Right cardiac atrium (tissue), 5 donors: ENCODE results near the gene RASSF4. TPM values are rescaled to one million over a fixed set of nuclear protein-coding genes. Genes with fewer than 3 reads are reported as not detected.

Experiments used
- ATAC-seq, 2 donors: fragments of 200-7000 bp; cut with Tn5 transposase; one replicate each; pipeline versions ENCODE4 v1.8.0 to v1.9.1; 2020; ENCODE audit warnings: moderate library complexity in 2 of 2, mild to moderate bottlenecking in 1 of 2
- DNase-seq, 3 donors: peaks; one replicate each; pipeline ENCODE4 v3.0.0-alpha.2; 2020
- H3K27ac ChIP-seq: one replicate; pipeline ENCODE4 v1.5.1; 2013; ENCODE audit warnings: mild to moderate bottlenecking, low read length, control low read depth, moderate library complexity
- H3K27me3 ChIP-seq: one replicate; pipeline ENCODE4 v1.6.1; 2013; ENCODE audit not compliant: control insufficient read depth, insufficient read depth
- H3K4me1 ChIP-seq: one replicate; pipeline ENCODE4 v1.6.1; 2013; ENCODE audit warnings: low read length; ENCODE audit not compliant: control insufficient read depth, insufficient read depth
- H3K4me3 ChIP-seq: one replicate; pipeline ENCODE4 v1.5.1; 2013; ENCODE audit warnings: low read length, control low read depth
- H3K9me3 ChIP-seq: one replicate; pipeline ENCODE4 v1.6.1; 2013; ENCODE audit warnings: low read length; ENCODE audit not compliant: control insufficient read depth
- WGBS: extraction: QIAGEN DNeasy Blood & Tissue Kit; methylation state at CpG from one replicate; pipeline ENCODE4 v1.1.7; 2013; 5-methylcytosine and 5-hydroxymethylcytosine counted together
- intact Hi-C, 4 donors: fragments of 100-400 bp; cut with DNase I; formaldehyde crosslinking; loops; one replicate each; pipeline versions ENCODE4 v1.11.0 to v1.14.0; 2022 to 2023
- polyA plus RNA-seq: library from polyadenylated mRNA; stranded (reverse); fragments of 200-250 nt; gene quantifications from one replicate; pipeline ENCODE4 v1.2.3, GENCODE V29; 2013
- total RNA-seq, 4 donors: library from RNA; stranded (reverse); fragmentation: NEBNext Ultra II Directional; extraction: Animal tissue kit (Norgen Biotek cat#: 25700); gene quantifications; one replicate each; pipeline ENCODE4 v1.2.1, GENCODE V29; 2021
- donor health status: healthy with polysubstance abuse.
- donor health status: DM: no; HTN: yes; CAD: no.
- donor health status: DM: no; HTN: no; CAD: no.
- donor health status: DM: no; HTN: yes; CAD: no; lungs with severe emphysema.
- donor health status: DM: yes; HTN: yes; CAD: no.

Gene RASSF4
- total and polyA plus RNA-seq, 5 donors, result 45.4 to 92.1 (median 71.3) TPM

GRCh38 chr10:44921061-44921460 is 38.5 kb upstream of the RASSF4 start:
- no peaks in the 10 kb centered on the region for H3K27me3 ChIP-seq
- intact Hi-C loops, result no loop called here
- no peak overlapping the region for H3K27ac ChIP-seq
- H3K9me3 ChIP-seq, result no peaks in the 10 kb centered on the region
- H3K4me3 ChIP-seq, result no peak overlapping the region
- 94% methylated on average over 5 of the region's 5 CpGs for WGBS
- ATAC-seq (no peak), DNase-seq (no peak)
- H3K4me1 ChIP-seq, result no peaks in the 10 kb centered on the region

- WGBS, result 96% methylated on average over 3 of the region's 3 CpGs
- Histone ChIP-seq H3K9me3 (no peaks in the 10 kb centered on the region), H3K27ac (no peak overlapping the region), H3K4me1 (no peaks in the 10 kb centered on the region), H3K27me3 (no peaks in the 10 kb centered on the region), H3K4me3 (no peak overlapping the region)
- intact Hi-C loops, result no loop called here
- ATAC-seq (no peak), DNase-seq (no peak)
Measured at GRCh38 chr10:44921506-44921905, 38.1 kb upstream of the RASSF4 start.

- intact Hi-C loops, result no loop called here
- no peak for ATAC-seq
- 95% methylated on average over 5 of the region's 5 CpGs for WGBS
Measured at GRCh38 chr10:44922021-44922420, 37.6 kb upstream of the RASSF4 start.

DNA sequence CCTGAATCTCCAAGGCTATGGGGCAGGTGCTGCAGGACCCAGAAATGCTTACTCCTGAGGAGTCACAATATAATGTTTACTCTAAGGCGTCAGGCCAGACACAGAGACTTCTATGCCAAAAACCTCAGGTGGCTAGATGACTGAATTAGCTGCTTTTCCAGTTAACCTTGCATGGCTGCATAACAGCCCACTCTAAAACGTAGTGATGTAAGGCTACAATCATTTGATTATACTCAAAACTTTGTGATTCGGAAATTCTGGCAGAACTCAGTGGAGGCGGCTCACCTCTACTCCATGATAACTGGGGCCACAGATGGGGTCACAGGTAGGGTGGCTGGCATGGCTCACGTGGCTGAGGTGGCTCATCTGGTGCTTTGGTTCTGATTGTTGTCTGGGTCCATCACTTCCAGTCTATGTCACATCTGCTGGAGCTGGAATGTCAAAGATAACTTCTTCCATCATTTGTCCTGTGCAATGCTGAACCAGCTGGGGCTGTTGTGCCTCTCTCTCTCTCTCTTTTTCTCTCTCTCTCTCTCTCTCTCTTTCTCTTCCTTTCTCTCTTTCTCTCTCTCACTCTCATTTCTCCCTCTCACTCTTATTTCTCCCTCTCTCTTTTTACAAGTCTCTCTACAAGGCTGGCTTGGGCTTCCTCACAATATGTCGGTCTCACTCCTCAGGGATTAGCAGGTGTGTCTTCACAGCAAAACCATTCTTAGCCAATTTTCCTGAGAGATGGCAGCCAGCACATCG is 36.6 kb upstream of the RASSF4 start:
- DNase-seq (no peak), ATAC-seq (no peak)
- Histone ChIP-seq H3K4me3 (no peak overlapping the region), H3K27me3 (no peaks in the 10 kb centered on the region), H3K4me1 (no peaks in the 10 kb centered on the region), H3K9me3 (no peaks in the 10 kb centered on the region), H3K27ac (no peak overlapping the region)
- 88% methylated on average over 7 of the region's 7 CpGs for WGBS
- intact Hi-C loops, result no loop called here

More at GRCh38 chr10:44922021-44922420, 37.6 kb upstream of the RASSF4 start:
- H3K27me3 ChIP-seq, result no peaks in the 10 kb centered on the region
- H3K4me1 ChIP-seq, result no peaks in the 10 kb centered on the region
- H3K4me3 ChIP-seq, result no peak overlapping the region
- H3K27ac ChIP-seq, result no peak overlapping the region
- DNase-seq, result no peak
- H3K9me3 ChIP-seq, result no peaks in the 10 kb centered on the region

DNA sequence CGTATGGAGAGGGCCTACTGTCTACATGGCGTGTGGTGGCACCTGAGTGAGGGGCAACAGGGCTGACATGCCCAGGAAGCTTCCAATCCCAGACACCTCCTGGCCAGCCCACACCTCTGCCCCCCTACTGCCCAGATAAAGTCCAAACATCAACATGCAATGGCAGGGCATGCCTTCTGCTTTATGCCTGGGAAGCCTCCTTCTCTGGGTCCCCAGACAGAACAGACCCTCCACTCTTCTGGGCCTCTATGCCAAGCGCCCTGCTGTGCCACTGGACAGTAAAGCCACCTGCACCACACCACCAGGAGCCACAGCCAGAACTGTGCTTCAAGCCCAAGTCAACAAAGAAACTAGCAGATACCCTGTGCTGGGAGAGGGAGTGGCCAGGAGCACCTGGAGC is 36.0 kb upstream of the RASSF4 start:
- intact Hi-C loops, result no loop called here
- Histone ChIP-seq H3K4me3 (no peak overlapping the region), H3K27ac (no peak overlapping the region), H3K4me1 (no peaks in the 10 kb centered on the region), H3K27me3 (no peaks in the 10 kb centered on the region), H3K9me3 (no peaks in the 10 kb centered on the region)
- ATAC-seq (no peak), DNase-seq (no peak)
- 91% methylated on average over 3 of the region's 3 CpGs for WGBS

- no peaks in the 10 kb centered on the region for H3K9me3 ChIP-seq
- no peak for ATAC-seq
- H3K27ac ChIP-seq, result no peak overlapping the region
- no peak for DNase-seq
- intact Hi-C loops, result no loop called here
- WGBS, result 88% methylated on average over 21 of the region's 21 CpGs
- H3K4me3 ChIP-seq, result no peak overlapping the region
- no peaks in the 10 kb centered on the region for H3K27me3 ChIP-seq
- H3K4me1 ChIP-seq, result no peaks in the 10 kb centered on the region
Measured at GRCh38 chr10:44924261-44925040, 35.2 kb upstream of the RASSF4 start.

DNA sequence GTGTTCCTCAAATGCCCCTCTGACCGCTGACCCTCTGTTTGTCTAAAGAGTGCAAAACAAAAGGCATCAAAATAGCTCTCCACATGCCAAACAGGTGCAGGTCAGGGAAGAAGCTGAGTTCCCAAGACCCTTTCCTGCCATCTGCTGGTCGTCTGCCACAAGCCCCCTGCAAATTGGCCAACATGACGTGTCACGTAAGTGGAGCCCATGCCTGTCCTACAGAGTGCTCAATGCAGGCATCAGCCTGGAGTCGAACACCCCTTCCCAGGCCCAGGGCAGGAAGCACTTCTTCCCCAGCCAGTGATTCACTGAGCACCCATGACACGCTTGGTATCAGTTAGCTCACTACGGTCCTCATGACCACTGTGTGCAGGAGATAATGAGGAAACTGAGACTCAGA is 34.4 kb upstream of the RASSF4 start:
- Histone ChIP-seq H3K27me3 (no peaks in the 10 kb centered on the region), H3K4me3 (no peak overlapping the region), H3K9me3 (no peaks in the 10 kb centered on the region), H3K27ac (no peak overlapping the region), H3K4me1 (no peaks in the 10 kb centered on the region)
- DNase-seq (no peak), ATAC-seq (no peak)
- intact Hi-C loops, result no loop called here
- 49% methylated on average over 7 of the region's 7 CpGs for WGBS

GRCh38 chr10:44925811-44926750 is 33.5 kb upstream of the RASSF4 start:
- Histone ChIP-seq H3K27ac (no peak overlapping the region), H3K4me3 (no peak overlapping the region), H3K9me3 (no peaks in the 10 kb centered on the region), H3K4me1 (no peaks in the 10 kb centered on the region), H3K27me3 (no peaks in the 10 kb centered on the region)
- intact Hi-C loops, result no loop called here
- ATAC-seq (no peak), DNase-seq (no peak)
- WGBS, result 92% methylated on average over 16 of the region's 16 CpGs

- intact Hi-C loops, result no loop called here
- Histone ChIP-seq H3K27me3 (no peaks in the 10 kb centered on the region), H3K4me1 (no peaks in the 10 kb centered on the region), H3K9me3 (no peaks in the 10 kb centered on the region), H3K27ac (no peak overlapping the region), H3K4me3 (no peak overlapping the region)
- DNase-seq, result no peak
- 57% methylated on average over 10 of the region's 10 CpGs for WGBS
- no peak for ATAC-seq
Measured at GRCh38 chr10:44926751-44927351, 32.8 kb upstream of the RASSF4 start.

GRCh38 chr10:44927352-44927751 is 32.2 kb upstream of the RASSF4 start:
- Histone ChIP-seq H3K9me3 (no peaks in the 10 kb centered on the region), H3K27ac (no peak overlapping the region), H3K4me3 (no peak overlapping the region), H3K27me3 (no peaks in the 10 kb centered on the region), H3K4me1 (no peaks in the 10 kb centered on the region)
- peak; percentile 40 to 59 for ATAC-seq
- intact Hi-C loops, result no loop called here
- 62% methylated on average over 2 of the region's 2 CpGs for WGBS
- peak in 1 of 3 donors; percentile 64 for DNase-seq
